ENCODE results near the gene DDX23.

DNA sequence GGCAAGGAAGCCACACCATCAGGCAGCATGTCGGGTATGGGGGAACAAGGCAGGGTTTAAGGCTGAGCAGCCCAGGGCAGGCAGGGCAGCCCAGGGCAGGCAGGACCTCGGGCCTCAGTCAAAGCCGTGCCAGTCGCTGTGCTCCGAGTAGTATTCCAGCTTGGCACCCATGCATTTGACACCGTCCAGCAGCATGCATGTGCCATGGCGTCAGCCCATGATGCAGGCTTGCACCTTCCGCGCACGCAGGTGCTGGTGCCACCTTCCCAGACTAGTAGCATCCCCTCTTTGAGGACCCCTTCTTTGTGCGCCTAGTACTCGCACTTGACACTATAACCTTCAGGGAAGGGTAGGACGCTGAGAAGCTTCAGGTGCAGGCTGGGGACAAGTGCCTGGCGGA is 51.5 kb downstream of the DDX23 start:
- TF ChIP-seq, protein P1, sequence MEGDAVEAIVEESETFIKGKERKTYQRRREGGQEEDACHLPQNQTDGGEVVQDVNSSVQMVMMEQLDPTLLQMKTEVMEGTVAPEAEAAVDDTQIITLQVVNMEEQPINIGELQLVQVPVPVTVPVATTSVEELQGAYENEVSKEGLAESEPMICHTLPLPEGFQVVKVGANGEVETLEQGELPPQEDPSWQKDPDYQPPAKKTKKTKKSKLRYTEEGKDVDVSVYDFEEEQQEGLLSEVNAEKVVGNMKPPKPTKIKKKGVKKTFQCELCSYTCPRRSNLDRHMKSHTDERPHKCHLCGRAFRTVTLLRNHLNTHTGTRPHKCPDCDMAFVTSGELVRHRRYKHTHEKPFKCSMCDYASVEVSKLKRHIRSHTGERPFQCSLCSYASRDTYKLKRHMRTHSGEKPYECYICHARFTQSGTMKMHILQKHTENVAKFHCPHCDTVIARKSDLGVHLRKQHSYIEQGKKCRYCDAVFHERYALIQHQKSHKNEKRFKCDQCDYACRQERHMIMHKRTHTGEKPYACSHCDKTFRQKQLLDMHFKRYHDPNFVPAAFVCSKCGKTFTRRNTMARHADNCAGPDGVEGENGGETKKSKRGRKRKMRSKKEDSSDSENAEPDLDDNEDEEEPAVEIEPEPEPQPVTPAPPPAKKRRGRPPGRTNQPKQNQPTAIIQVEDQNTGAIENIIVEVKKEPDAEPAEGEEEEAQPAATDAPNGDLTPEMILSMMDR (IDR thresholded peaks at IDR 0.05), result no peak
- TF ChIP-seq POLR2A (IDR thresholded peaks at IDR 0.05), result no peak
